ENCODE data around the gene CDCP1.

- TF ChIP-seq CTCF (conservative IDR thresholded peaks at IDR 0.05 in 1 of 2, IDR thresholded peaks at IDR 0.05 in 1 of 2; ENCODE audit: extremely low read depth in 1 of 2, insufficient read depth in 1 of 2, low read depth in 1 of 2, low read length in 2 of 2) (no peak), EZH2 (IDR thresholded peaks at IDR 0.05; ENCODE audit: borderline replicate concordance, low read length) (no peak)
Observed at GRCh38 chr3:45183872-45184262, 37.7 kb upstream of the CDCP1 start.

Data from mammary epithelial cell (primary cell).